Neural cell (in vitro differentiated cells): ENCODE results near the gene LRRC74B.

Source experiments
- EZH2 ChIP-seq: fragments of 200-600, 300-800 bp; shearing (Covaris generic), sonication (generic); IDR thresholded peaks from 2 replicates; pipeline ENCODE4 v1.6.1; 2014; ENCODE audit warnings: antibody characterized with exemption, low read length, borderline replicate concordance, mild to moderate bottlenecking; ENCODE audit not compliant: insufficient read depth, poor library complexity, severe bottlenecking
- RAD21 ChIP-seq: fragments of 450-650 bp; conservative IDR thresholded peaks from 2 replicates; pipeline ENCODE4 v1.6.1; 2014; ENCODE audit warnings: antibody characterized with exemption, mild to moderate bottlenecking, moderate library complexity

DNA sequence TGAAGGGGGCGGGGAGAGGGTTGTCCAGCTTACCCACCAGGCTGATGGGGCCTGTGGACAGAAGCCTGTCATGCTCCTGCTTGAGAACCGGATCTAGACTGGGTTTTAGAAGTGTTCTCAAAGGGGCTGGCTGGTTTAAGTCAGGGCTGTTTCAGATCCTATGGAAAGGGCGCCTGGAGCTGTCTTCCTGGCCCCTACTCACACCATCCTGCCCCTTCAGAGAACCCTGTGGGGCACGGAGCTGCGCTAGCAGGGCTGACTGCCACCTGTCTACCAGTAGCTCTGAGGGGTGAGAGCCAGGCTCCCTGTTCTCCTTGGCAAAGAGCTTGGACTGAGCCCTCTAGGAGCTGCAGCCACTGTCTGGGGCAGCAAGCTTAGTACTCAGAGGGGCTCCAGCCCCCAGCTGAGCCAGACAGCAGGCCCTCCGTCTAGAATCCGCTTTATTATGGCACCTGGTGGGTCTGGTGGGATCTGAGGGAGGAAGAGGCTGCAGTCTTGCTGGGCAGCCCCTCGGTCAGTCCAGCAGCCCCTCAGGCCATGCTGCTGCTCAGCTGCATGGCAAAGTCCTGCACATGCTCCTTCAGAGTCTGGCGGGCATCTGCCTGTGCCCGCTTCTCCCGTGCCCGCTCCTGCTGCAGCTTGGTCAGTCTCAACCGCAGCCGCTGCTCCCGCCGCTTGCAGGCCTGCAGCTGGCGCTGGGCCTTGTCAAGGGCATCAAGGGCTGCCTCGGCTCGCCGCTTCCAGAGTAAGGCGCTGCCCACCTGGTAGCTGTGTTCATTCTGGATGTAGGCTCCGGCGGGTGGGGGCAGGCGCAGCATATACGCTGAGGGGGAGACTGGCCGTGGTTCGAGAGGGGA is 46.2 kb upstream of the LRRC74B start:
- TF ChIP-seq EZH2 (no peak), RAD21 (no peak)
